Hematopoietic multipotent progenitor cell treated with erythropoietin and hydrocortisone succinate and interleukin-3 and kit ligand, for 4 days (in vitro differentiated cells): ENCODE results near the gene TYW1.
"Not testable (repeated sequence)": the region's sequence is repeated elsewhere in the genome, so short reads cannot be mapped to it uniquely, and the experiment has no call there.

Experiments
- DNase-seq: peaks from one replicate; pipeline ENCODE4 v3.0.0-alpha.2; 2015

TYW1 gene

GRCh38 chr7:66996444-66997191 is at the start of gene TYW1:
Gene TYW1, plus strand, starts transcription at chr7:66996833. Its CDS starts 146 bp downstream, at chr7:66996979.
- peak; percentile 99 for DNase-seq

- no peak for DNase-seq
Observed at GRCh38 chr7:66948480-66949109, 48.0 kb upstream of the TYW1 start.

- no peak for DNase-seq
Observed at GRCh38 chr7:66950311-66950710, 46.3 kb upstream of the TYW1 start.

- DNase-seq = no peak
Observed at GRCh38 chr7:66950763-66951162, 45.9 kb upstream of the TYW1 start.

- DNase-seq = no peak
Observed at GRCh38 chr7:66952343-66953043, 44.1 kb upstream of the TYW1 start.

GRCh38 chr7:66953044-66953427 is 43.6 kb upstream of the TYW1 start:
- peak; percentile 38 for DNase-seq

- no peak for DNase-seq
Observed at GRCh38 chr7:66957595-66958290, 38.9 kb upstream of the TYW1 start.

GRCh38 chr7:66958538-66959350 is 37.9 kb upstream of the TYW1 start:
- DNase-seq = no peak

GRCh38 chr7:66960192-66960591 is 36.4 kb upstream of the TYW1 start:
- DNase-seq = no peak

GRCh38 chr7:66961096-66961495 is 35.5 kb upstream of the TYW1 start:
- DNase-seq = no peak

- peak; percentile 60 for DNase-seq
Observed at GRCh38 chr7:66964411-66964810, 32.2 kb upstream of the TYW1 start.

GRCh38 chr7:66967029-66967428 is 29.6 kb upstream of the TYW1 start:
- no peak for DNase-seq

GRCh38 chr7:66969001-66969400 is 27.6 kb upstream of the TYW1 start:
- DNase-seq = not testable (repeated sequence)

GRCh38 chr7:66970310-66970709 is 26.3 kb upstream of the TYW1 start:
- no peak for DNase-seq

- DNase-seq = peak; percentile 58
Observed at GRCh38 chr7:66974986-66975590, 21.5 kb upstream of the TYW1 start.

- not testable (repeated sequence) for DNase-seq
Observed at GRCh38 chr7:66978312-66978711, 18.3 kb upstream of the TYW1 start.

GRCh38 chr7:66979013-66979412 is 17.6 kb upstream of the TYW1 start:
- DNase-seq = not testable (repeated sequence)

- DNase-seq = not testable (repeated sequence)
Observed at GRCh38 chr7:66980336-66980735, 16.3 kb upstream of the TYW1 start.

- not testable (repeated sequence) for DNase-seq
Observed at GRCh38 chr7:66989552-66989951, 7.1 kb upstream of the TYW1 start.

- DNase-seq = not testable (repeated sequence)
Observed at GRCh38 chr7:66994051-66994450, 2.6 kb upstream of the TYW1 start.

GRCh38 chr7:66994691-66995049 is 2.0 kb upstream of the TYW1 start:
- peak; percentile 87 for DNase-seq
